Limb (tissue), 2 donors: Measurements from ENCODE around the gene MVK.

Source experiments
- DNase-seq, 2 donors: peaks; one replicate each; pipeline ENCODE4 v3.0.0-alpha.2; 2016; ENCODE audit errors: extremely low spot score in 2 of 2

The MVK gene

DNA sequence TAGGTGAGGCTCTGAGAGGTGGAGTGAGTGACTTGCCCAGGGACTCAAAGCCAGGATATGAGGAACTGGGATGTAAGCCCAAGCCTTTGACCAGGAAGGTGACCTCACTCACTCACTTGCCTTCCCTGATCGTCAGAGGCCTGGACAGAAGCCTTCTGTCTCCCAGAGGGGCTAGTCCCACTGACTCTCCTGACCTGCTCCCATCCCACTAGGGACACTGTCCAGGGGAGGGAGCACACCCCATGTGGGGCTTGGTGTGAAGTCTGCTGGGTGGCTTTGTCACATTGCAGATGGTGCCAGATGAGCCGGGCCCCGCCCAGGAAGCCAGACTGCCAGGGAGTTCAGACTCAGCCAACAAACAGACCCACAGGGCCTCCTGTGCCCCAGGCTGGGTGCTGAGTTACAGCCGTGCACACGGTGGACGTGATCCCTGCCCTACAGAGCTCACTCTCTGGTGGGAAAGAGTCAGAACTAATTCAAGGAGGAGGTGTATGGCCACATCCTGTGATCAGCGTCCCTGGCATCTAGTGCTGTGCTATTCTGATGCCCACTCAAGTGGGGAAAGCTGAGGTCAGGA, 28.6 kb upstream of the MVK start:
- DNase-seq, result no peak

GRCh38 chr12:109545826-109546225, 27.8 kb upstream of the MVK start:
- DNase-seq, result no peak

DNA sequence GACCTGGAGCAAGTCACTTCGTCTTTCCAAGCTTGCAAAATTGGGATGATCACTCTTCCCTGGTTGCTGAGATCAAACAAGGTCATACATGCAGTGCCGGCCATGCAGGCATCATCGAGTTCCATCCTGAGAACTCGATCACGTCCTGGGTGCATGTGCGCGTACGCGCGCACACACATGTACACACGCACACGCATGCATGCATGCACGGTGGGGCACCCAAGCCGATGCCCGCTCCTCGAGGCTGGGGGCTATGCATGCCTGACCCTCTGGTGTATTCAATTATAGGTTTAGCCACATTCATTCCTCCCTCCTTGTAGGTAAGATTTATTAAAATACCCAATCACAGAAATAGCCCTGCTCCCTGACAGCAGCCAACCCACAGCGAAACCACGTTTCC, 26.3 kb upstream of the MVK start:
- no peak for DNase-seq

DNA sequence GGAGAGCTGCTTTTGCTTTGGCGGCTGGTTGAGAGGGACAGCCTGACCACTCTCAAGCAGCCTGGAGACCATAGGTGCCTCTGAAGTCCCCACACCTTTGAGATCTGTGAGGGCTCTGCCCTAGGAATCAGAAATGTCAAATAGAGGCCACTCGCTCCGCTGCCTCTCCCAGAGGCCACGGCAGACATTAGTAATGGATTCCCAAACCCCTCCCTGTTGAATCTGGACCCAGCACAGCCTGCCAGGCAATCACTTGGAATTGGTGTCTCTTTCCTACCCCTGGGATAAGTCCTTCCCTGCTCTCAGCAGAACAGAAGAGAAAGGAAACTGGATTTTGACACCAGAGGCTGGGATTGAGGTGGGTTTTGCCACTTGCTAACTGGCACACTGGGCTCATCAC, 25.3 kb upstream of the MVK start:
- DNase-seq, result no peak

DNA sequence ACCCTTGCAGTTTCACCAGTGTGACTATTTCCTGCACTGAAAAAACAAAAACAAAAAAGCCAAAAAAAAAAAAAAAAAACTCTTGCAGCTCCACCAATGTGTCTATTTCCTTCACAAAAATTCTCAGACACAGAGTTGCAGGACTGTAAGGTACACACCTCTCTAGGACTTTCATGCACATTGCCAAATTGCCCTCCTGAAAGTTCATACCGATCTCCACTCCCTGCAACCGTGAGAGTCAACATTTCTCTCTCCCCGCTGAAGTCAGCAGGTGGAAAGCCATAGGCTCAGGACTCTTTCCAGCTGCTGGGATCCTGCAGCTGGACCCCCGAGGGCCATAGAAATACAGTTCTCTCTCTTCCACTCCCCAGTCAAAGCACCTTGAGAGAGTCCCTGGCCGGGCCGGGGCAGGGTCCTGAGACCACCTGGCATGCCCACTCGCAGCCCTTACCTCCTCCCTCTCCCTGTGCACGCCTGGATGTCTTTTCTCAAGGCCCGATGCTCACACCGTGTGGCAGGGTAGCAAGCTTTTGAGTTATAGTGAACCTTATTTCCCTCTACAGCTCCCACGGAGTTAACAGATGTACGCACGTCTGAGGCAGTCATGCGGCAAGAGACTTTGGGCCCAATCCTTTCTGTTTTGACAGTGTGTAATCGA, 23.9 kb upstream of the MVK start:
- no peak for DNase-seq

DNA sequence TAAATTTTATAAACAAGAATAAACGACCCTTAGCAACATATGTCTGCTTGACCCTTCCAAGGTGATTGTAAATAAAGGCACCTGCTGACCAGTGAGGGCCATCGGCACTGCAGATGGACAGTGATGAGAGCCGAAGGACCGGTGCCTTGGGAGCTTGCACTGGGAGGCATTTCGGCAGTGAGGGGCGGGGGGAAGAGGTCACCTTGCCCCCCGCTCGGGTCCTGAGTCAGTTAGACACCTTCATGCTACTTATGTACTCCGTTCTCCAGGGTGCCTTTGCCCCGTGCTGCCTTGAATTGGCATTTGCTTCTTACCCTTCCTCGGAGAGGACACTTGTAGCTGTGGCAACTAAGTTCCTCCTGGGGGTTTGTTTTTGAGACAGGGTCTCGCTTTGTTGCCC, 23.3 kb upstream of the MVK start:
- DNase-seq, result no peak

DNA sequence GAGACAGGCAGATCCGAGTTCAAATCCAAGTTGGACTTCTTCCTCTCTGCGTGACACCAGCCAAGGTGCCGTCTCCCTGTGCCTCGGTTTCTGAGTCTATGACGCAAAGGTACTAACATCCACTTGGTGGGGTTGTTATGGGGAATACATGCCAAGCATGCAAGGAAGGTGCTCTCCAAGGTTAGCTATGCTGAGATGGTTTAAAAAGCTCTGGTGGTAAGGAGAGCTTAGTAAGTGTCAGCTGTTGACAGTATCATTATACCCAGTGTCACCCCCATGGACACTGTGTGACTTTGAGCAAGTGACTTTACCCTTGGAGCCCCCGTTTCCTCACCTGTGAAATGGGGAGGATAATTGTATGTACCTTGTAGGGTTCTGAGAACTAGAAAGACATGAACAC, 22.5 kb upstream of the MVK start:
- DNase-seq, result no peak

DNA sequence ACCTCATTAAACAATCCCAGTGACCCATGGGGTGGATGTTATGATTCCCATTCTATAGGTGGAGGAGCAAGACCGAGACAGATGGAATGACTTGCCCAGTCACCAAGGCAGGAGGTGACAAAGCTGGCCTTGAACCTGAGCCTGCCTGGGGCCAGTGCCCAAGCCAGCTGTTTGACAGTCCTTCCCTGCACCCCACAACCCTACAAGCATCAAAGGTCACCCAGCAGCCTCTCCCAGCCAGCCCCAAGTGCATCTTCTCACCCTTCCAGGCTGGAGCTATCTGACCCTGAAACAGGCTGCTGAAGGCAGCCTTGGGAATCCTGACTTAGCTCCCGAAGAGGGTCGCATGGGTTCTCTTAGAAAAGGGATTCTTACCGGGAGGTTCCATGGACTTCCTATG, 20.6 kb upstream of the MVK start:
- no peak for DNase-seq

GRCh38 chr12:109553483-109553882, 20.1 kb upstream of the MVK start:
- DNase-seq, result no peak

DNA sequence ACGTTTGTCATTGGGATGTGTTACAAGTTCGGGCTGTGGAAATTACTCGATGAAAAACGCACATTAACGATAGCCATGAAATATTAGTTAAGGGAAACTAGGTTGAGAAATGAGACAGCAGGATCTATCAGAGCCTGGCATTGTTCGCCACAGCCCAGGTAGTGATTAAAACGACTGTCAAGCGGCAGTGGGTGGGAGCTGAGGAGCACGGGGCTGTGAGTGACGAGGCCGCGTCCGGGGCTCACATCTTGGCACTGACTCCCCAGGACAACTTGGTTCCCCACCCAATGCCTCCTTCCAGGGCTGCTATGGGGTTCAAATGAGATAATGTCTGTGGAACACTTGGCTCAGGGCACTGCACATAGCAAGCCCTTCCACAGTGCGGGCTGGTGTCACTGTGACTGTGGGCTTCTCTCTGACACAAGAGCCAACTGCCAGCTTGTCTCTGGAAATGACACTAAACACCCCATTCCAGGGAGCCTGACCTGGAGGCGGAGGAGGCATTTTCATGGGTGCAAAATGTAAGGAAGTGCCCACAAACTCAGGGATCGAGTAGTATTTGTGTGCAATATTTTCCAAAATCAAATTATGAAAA, 19.6 kb upstream of the MVK start:
- DNase-seq, result no peak

GRCh38 chr12:109554761-109555160, 18.8 kb upstream of the MVK start:
- no peak for DNase-seq

- no peak for DNase-seq
Measured at GRCh38 chr12:109555431-109556315, 17.9 kb upstream of the MVK start.

DNA sequence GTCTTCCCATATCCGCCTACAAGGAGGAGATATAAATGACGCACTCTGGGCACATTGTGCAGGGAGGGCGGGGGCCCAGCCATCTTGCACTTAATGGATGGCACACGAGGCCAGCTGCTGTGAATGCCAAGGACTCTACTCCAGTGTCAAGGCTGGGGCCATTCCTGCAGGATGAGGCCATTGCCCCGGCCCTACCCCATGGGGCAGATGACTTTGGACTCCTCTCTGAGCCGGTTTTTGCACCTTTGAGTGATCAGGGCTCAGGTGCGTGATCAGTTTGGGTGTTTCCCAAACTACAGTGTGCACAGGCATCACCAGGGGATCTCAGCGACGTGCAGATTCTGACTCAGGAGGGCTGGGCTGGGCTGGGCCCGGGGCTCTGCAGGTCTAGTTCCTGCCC, 16.4 kb upstream of the MVK start:
- DNase-seq, result no peak

GRCh38 chr12:109557805-109558204, 15.8 kb upstream of the MVK start:
- DNase-seq, result no peak

GRCh38 chr12:109558374-109559199, 15.0 kb upstream of the MVK start:
- DNase-seq, result no peak

GRCh38 chr12:109559200-109559505, 14.4 kb upstream of the MVK start:
- no peak for DNase-seq

DNA sequence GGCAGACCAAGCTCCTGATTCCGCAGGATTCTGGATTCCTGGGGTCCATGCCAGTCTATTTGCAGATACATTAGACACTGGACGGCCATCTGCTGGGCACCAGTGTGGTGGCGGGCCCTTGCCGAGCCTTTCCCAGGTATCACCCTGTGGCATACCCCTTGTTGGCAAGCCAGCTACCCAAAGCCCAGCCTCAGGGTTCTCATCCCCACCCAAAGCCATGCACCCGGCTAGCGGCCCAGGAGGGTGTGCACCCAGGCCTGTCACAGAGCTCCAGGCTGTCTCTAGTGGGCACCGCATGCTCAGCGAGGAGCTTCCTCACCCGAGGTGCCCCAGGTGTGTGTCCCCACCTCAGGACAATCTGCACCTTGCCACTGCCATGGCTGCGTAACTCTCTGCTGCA, 14.0 kb upstream of the MVK start:
- no peak for DNase-seq

DNA sequence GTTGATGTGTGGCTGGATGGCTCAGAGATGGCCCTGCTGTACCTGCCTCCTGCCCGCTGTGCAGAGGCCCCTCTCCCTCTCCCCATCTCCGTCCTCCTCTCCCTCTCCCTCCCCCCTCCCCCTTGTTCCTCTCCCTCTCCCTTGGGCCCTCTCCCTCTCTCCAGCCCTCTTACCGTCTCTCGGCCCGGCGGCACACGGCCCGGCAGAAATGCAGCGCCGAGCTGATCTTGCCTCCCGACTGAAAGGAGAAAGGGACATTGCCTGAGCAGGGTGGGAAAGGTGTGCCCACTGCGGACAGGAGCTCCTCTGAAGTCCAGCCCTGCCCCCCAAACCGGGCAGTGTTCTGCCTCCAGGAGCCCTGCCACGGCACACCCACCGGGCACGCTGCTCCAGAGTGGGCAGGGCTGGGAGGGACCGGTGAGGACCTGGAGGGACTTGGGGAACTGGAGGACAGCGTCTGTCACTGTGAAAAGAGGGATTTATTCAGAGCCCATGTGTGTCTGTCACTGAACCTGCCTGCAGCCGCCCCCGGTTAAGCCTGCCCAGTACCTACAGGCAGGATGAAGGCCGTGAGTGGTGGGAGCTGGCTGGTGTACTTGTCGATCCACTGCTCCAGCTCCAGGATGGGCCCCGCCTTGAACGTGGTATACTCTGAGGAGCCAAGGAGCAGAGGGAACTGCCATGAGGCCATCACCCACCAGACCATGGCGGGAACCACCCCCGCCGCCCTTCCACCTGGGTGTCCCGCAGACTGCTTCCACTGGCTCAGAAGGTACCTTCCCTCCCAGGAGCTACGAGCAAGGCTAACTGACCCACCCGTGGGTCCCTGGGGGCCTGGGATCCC, 12.5 kb upstream of the MVK start:
- no peak for DNase-seq

GRCh38 chr12:109561711-109562030, 11.9 kb upstream of the MVK start:
- no peak for DNase-seq

DNA sequence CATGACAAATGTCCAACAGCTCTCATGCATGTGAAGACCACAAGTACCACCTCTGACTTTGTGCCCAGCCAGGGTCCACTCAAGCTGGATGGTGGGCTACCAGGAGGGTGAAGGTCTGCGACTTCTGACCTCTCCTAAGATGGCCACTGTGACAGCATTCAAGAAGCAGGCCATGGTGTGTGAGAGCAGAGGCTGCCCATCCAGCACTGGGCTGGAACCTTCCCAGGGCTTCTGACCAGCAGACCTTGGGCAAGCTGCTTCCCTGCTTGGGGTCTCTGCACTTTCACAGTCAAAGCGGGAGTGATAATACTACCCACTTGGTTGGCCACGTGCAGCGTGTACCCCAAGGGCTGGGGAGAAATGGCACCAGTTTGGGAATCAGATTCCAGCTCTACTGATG, 10.7 kb upstream of the MVK start:
- DNase-seq, result no peak
